ENCODE results near the gene CXCR5.

DNA sequence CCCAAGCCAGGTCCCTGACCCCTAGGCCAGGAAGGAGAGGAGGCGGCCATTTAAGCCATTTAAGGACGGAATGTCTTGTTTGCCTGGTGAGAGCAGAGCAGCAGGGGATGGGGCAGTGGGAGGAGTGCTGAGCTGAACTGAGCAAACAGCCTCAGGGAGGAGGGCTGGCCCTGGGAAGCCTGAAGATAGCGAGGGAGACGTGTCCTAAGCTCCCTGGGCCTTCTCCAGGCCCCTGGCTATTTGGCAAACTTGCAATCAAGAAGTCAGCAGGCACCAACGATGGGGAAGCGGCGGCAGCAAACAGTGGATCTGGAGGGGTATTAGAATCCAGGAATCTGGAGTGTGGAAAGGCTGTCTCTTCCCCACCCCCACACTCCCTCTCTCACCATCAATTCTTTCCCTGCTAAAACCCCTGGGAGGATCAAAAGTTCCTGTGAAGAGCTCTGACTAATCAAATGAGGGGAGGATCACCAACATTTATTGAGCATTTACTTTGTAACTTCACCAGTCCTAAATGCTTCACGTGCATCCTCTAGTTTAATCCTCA lies 33.2 kb downstream of the CXCR5 start:
- TF ChIP-seq CTCF (IDR thresholded peaks at IDR 0.05 in 2 of 3, conservative IDR thresholded peaks at IDR 0.05 in 1 of 3; ENCODE audit: control insufficient read depth in 2 of 3, extremely low read depth in 1 of 3, insufficient read depth in 1 of 3, low read depth in 3 of 3, low read length in 3 of 3) (no peak), JUNB (IDR thresholded peaks at IDR 0.05) (no peak)
